ENCODE data around the gene TTC7B.

GRCh38 chr14:90489916-90490719, 326.1 kb downstream of the TTC7B start:
- TF ChIP-seq CTCF (IDR thresholded peaks at IDR 0.05) (no peak), POLR2A (IDR thresholded peaks at IDR 0.05) (no peak), POLR2AphosphoS5 (IDR thresholded peaks at IDR 0.05) (no peak)

Measured in prostate gland (tissue), 2 donors.